ENCODE measurements around the gene CXCR2. TPM values are rescaled to one million over a fixed set of nuclear protein-coding genes. Genes with fewer than 3 reads are reported as not detected.
"Not testable (repeated sequence)": the region's sequence is repeated elsewhere in the genome, so short reads cannot be mapped to it uniquely, and the experiment has no call there.

Gene CXCR2
- total RNA-seq, 4 donors from 2014 or later: 5.7 to 32.2 (median 19.1) TPM

GRCh38 chr2:218169757-218170546 is 44.1 kb downstream of the CXCR2 start:
- TF ChIP-seq POLR2A (IDR thresholded peaks at IDR 0.05): no peak
- no peak for TF ChIP-seq CTCF (IDR thresholded peaks at IDR 0.05)
- Histone ChIP-seq H3K9me3 (no peaks in the 10 kb centered on the region), H3K27ac (no peak overlapping the region), H3K4me3 (no peak overlapping the region), H3K27me3 (no peaks in the 10 kb centered on the region), H3K36me3 (no peaks in the 10 kb centered on the region), H3K4me1 (peaks cover 0 to 25% (median 6%) of the 10 kb centered on the region in 3 donors)
- 64 to 66% methylated on average over 5 of the region's 5 CpGs for WGBS, 2 donors
- no peak for DNase-seq
- intact Hi-C loops (cut with DNase I): no loop called here

GRCh38 chr2:218171744-218172143 is 45.9 kb downstream of the CXCR2 start:
- H3K27ac ChIP-seq; intact Hi-C loops (cut with DNase I); H3K9me3 ChIP-seq; H3K27me3 ChIP-seq; H3K36me3 ChIP-seq; H3K4me3 ChIP-seq; DNase-seq: not testable (repeated sequence)
- H3K4me1 ChIP-seq: peaks cover 0 to 20% (median 2%) of the 10 kb centered on the region in 3 donors
- WGBS, 2 donors: 84 to 87% methylated on average over 3 of the region's 3 CpGs

- DNase-seq: no peak
- Histone ChIP-seq H3K36me3 (no peaks in the 10 kb centered on the region), H3K4me1 (peaks cover 0 to 9% (median 0%) of the 10 kb centered on the region in 3 donors), H3K4me3 (no peak overlapping the region), H3K27ac (no peak overlapping the region), H3K9me3 (no peaks in the 10 kb centered on the region), H3K27me3 (no peaks in the 10 kb centered on the region)
- TF ChIP-seq POLR2A (IDR thresholded peaks at IDR 0.05) (no peak), CTCF (IDR thresholded peaks at IDR 0.05) (no peak)
- WGBS, 2 donors: 72 to 91% methylated on average over 2 of the region's 2 CpGs
- intact Hi-C loops (cut with DNase I): no loop called here
Measured at GRCh38 chr2:218172845-218173244, 47.0 kb downstream of the CXCR2 start.

- H3K4me1 ChIP-seq: peaks cover 0 to 11% (median 0%) of the 10 kb centered on the region in 3 donors
- no peak for TF ChIP-seq CTCF (IDR thresholded peaks at IDR 0.05)
- no peak for TF ChIP-seq POLR2A (IDR thresholded peaks at IDR 0.05)
- WGBS, 2 donors: 72 to 86% methylated on average over 4 of the region's 4 CpGs
- peaks cover 0 to 5% (median 0%) of the 10 kb centered on the region in 4 donors for H3K27me3 ChIP-seq
- no peak overlapping the region for H3K27ac ChIP-seq
- no peak for DNase-seq
- no peaks in the 10 kb centered on the region for H3K9me3 ChIP-seq
- no peaks in the 10 kb centered on the region for H3K36me3 ChIP-seq
- intact Hi-C loops (cut with DNase I): no loop called here
- no peak overlapping the region for H3K4me3 ChIP-seq
Measured at GRCh38 chr2:218179782-218180181, 54.0 kb downstream of the CXCR2 start.

- no peaks in the 10 kb centered on the region for H3K36me3 ChIP-seq
- TF ChIP-seq POLR2A (IDR thresholded peaks at IDR 0.05) (no peak), CTCF (IDR thresholded peaks at IDR 0.05) (no peak)
- H3K9me3 ChIP-seq: no peaks in the 10 kb centered on the region
- H3K4me1 ChIP-seq: peaks cover 0 to 11% (median 0%) of the 10 kb centered on the region in 3 donors
- peaks cover 0 to 5% (median 0%) of the 10 kb centered on the region in 4 donors for H3K27me3 ChIP-seq
- WGBS, 2 donors: 53 to 68% methylated on average over 8 of the region's 9 CpGs
- intact Hi-C loops (cut with DNase I): no loop called here
- no peak overlapping the region for H3K27ac ChIP-seq
- no peak overlapping the region for H3K4me3 ChIP-seq
- no peak for DNase-seq
Measured at GRCh38 chr2:218180467-218181114, 54.8 kb downstream of the CXCR2 start.
